GM20000 (cell line): ENCODE data around the gene CAMKK1.

ENCODE experiments used
- DNase-seq: peaks from one replicate; pipeline ENCODE4 v3.0.0; 2012; ENCODE audit warnings: low spot score
- CTCF ChIP-seq: IDR thresholded peaks from 2 replicates; pipeline ENCODE4 v1.5.1; 2012; ENCODE audit warnings: mild to moderate bottlenecking, control low read depth; ENCODE audit errors: extremely low read depth, missing control alignments

CAMKK1 gene

GRCh38 chr17:3882276-3882675 is 10.6 kb downstream of the CAMKK1 start:
- DNase-seq = no peak
- TF ChIP-seq CTCF = no peak

GRCh38 chr17:3880983-3881382 is 11.9 kb downstream of the CAMKK1 start:
- TF ChIP-seq CTCF = no peak
- DNase-seq = no peak

GRCh38 chr17:3879591-3880417 is 13.0 kb downstream of the CAMKK1 start:
- no peak for DNase-seq

GRCh38 chr17:3879186-3879585 is 13.7 kb downstream of the CAMKK1 start:
- no peak for TF ChIP-seq CTCF
- no peak for DNase-seq

More at GRCh38 chr17:3879591-3880417, 13.0 kb downstream of the CAMKK1 start:
- TF ChIP-seq CTCF = no peak

GRCh38 chr17:3877220-3877619 is 15.6 kb downstream of the CAMKK1 start:
- no peak for DNase-seq
- no peak for TF ChIP-seq CTCF

GRCh38 chr17:3875317-3875716 is 17.5 kb downstream of the CAMKK1 start:
- no peak for TF ChIP-seq CTCF
- no peak for DNase-seq

- no peak for DNase-seq
- no peak for TF ChIP-seq CTCF
Measured at GRCh38 chr17:3873862-3874261, 19.0 kb downstream of the CAMKK1 start.
